ENCODE data around the gene PDC. TPM values are rescaled to one million over a fixed set of nuclear protein-coding genes. Genes with fewer than 3 reads are reported as not detected.
"Not testable (repeated sequence)": the region's sequence is repeated elsewhere in the genome, so short reads cannot be mapped to it uniquely, and the experiment has no call there.

PDC gene
- total and polyA plus RNA-seq, 2 donors: 0.14 to 0.46 TPM

DNA sequence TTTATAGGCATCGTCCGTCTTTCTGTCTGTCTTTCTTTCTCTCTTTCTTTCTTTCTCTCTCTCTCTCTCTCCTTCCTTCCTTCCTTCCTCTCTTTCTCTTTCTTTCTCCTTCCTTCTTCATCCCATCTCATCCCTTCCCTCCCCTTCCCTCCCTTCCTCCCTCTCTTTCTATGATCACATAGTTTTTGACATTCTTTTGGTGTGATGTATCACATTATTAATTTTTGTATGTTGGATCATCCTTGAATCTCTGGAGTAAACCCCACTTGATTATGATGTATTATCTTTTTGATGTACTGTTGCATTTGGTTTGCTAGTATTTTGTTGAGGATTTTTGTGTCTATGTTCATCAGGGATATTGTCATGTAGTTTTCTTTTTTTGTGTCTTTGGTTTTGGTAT, 59.5 kb downstream of the PDC start:
- 99% methylated on average over 2 of the region's 2 CpGs for WGBS
- not testable (repeated sequence) for H3K4me3 ChIP-seq (ENCODE audit: low read length in 2 of 2); H3K27ac ChIP-seq (ENCODE audit: low read depth in 1 of 2, low read length in 1 of 2); DNase-seq (ENCODE audit: low read depth in 6 of 9, low spot score in 9 of 9); H3K4me1 ChIP-seq (ENCODE audit: control insufficient read depth in 2 of 2, insufficient read depth in 2 of 2, low read length in 2 of 2); H3K27me3 ChIP-seq (ENCODE audit: control insufficient read depth in 2 of 2, insufficient read depth in 1 of 2, low read length in 1 of 2); H3K9me3 ChIP-seq (ENCODE audit: control insufficient read depth in 2 of 2, insufficient read depth in 1 of 2, low read length in 1 of 2)
- peaks cover 3 to 24% of the 10 kb centered on the region in 2 donors for H3K36me3 ChIP-seq (ENCODE audit: control insufficient read depth in 2 of 2, insufficient read depth in 2 of 2, low read length in 1 of 2)

Other genes with a start within 250 kb of the PDC start
- 0.33 TPM for gene PRG4, start 164.8 kb downstream of the PDC start, total RNA-seq
- gene PRG4, start 164.8 kb downstream of the PDC start, polyA plus RNA-seq: 1.4 TPM
- gene TPR, start 85.9 kb downstream of the PDC start, total RNA-seq: 74.2 TPM
- 38.4 TPM for gene TPR, start 85.9 kb downstream of the PDC start, polyA plus RNA-seq
- 16.6 TPM for gene ODR4, start 85.3 kb downstream of the PDC start, total RNA-seq
- gene ODR4, start 85.3 kb downstream of the PDC start, polyA plus RNA-seq: 15.2 TPM
- gene PTGS2, start 219.3 kb upstream of the PDC start, total RNA-seq: 1.8 TPM
- 1.5 TPM for gene PTGS2, start 219.3 kb upstream of the PDC start, polyA plus RNA-seq

All from thymus (tissue), 11 donors.